ENCODE data around the gene PDLIM3. TPM values are rescaled to one million over a fixed set of nuclear protein-coding genes. Genes with fewer than 3 reads are reported as not detected.

The PDLIM3 gene
- total and polyA plus RNA-seq, 9 of the 15 experiments (the other 6 are each of a cell fraction or from before 2014, with no cell fraction given): 0.06 TPM; not detected in 8

DNA sequence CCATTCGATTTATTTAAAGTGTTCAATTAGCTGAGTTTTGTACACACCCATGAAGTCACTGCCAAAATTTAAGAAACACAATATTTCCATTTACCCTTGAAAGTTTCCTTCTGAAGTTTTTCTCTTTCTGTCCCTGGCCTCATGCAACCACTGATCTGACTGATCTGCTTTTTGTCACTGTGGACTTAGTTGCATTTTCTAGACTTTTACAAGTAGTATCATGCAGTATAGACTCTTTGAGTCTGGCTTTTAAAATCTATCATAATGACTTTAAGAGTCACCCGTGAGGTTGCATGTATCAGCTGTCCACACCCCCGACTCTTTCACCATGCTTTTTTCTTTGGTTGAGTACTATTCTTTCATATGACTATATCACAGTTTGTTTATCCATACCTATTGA, 29.0 kb upstream of the PDLIM3 start (continued):
- no peak for TF ChIP-seq HNRNPL (IDR thresholded peaks at IDR 0.05; ENCODE audit: low read depth, low read length)
- TF ChIP-seq, protein P1, sequence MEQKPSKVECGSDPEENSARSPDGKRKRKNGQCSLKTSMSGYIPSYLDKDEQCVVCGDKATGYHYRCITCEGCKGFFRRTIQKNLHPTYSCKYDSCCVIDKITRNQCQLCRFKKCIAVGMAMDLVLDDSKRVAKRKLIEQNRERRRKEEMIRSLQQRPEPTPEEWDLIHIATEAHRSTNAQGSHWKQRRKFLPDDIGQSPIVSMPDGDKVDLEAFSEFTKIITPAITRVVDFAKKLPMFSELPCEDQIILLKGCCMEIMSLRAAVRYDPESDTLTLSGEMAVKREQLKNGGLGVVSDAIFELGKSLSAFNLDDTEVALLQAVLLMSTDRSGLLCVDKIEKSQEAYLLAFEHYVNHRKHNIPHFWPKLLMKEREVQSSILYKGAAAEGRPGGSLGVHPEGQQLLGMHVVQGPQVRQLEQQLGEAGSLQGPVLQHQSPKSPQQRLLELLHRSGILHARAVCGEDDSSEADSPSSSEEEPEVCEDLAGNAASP (IDR thresholded peaks at IDR 0.05): no peak

DNA sequence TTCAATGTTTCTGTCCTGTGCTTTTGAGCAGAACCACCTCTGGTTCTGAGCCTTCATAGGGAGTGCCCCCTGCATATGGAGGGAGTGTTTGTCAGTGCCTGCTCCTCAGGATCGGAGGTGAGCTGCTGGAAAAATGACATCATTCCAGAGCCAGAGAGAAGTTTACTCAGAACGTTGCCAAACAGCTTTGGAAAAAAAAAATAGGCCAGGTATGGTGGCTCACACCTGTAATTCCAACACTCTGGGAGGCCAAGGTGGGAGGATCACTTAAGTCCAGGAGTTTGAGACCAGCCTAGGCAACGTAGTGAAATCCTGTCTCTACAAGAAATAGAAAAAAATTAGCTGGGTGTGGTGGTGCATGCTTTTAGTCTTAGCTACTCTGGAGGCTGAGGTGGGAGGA, 27.2 kb upstream of the PDLIM3 start:
- DNase-seq (ENCODE audit: extremely low read depth in 1 of 4, low spot score in 3 of 4) (no peak), FAIRE-seq (no peak), ATAC-seq (no peak)
- ChIA-PET POLR2A (no interaction called here), CTCF (ENCODE audit: low intra/inter-chr PET ratio) (no interaction called here)
- Histone ChIP-seq H3K36me3 (ENCODE audit: control insufficient read depth, insufficient read depth, low read length) (no peaks in the 10 kb centered on the region), H3K27ac (ENCODE audit: extremely low read depth, low read depth, low read length) (no peak overlapping the region), H3K9me1 (ENCODE audit: control insufficient read depth, insufficient read depth, low read length) (no peaks in the 10 kb centered on the region), H3K4me2 (ENCODE audit: insufficient read depth, low read length) (no peak overlapping the region), H3K9me3 (replicated peaks; ENCODE audit: control insufficient read depth, insufficient read depth, low read depth, low read length) (no peaks in the 10 kb centered on the region), H4K20me1 (replicated peaks; ENCODE audit: control insufficient read depth, insufficient read depth, low read length) (no peaks in the 10 kb centered on the region), H3K79me2 (ENCODE audit: control insufficient read depth, insufficient read depth, low read length) (no peaks in the 10 kb centered on the region), H3K4me1 (replicated peaks in 1 of 2; ENCODE audit: control insufficient read depth in 2 of 2, insufficient read depth in 2 of 2, low read length in 2 of 2) (peaks cover 0 to 15% of the 10 kb centered on the region in 2 experiments; a peak in 4 of 5 replicates), H3K4me3 (no peak overlapping the region), H3K9ac (ENCODE audit: insufficient read depth in 1 of 2, low read depth in 2 of 2, low read length in 2 of 2) (no peak overlapping the region), H2AFZ (ENCODE audit: low read depth, low read length) (no peak overlapping the region), H3K27me3 (ENCODE audit: control insufficient read depth in 2 of 2, insufficient read depth in 2 of 2, low read length in 2 of 2) (peaks cover 0 to 4% of the 10 kb centered on the region in 2 experiments; a peak in 1 of 5 replicates)
- in situ Hi-C loops (cut with MboI) (no loop called here), intact Hi-C loops (cut with micrococcal nuclease) (no loop called here)
- BruUV-seq (replicated peaks): no TSS peak
- WGBS (ENCODE audit: insufficient coverage, low coverage, missing lambda C conversion rate): 0% methylated on average over 2 of the region's 3 CpGs
- TF ChIP-seq, protein P2, sequence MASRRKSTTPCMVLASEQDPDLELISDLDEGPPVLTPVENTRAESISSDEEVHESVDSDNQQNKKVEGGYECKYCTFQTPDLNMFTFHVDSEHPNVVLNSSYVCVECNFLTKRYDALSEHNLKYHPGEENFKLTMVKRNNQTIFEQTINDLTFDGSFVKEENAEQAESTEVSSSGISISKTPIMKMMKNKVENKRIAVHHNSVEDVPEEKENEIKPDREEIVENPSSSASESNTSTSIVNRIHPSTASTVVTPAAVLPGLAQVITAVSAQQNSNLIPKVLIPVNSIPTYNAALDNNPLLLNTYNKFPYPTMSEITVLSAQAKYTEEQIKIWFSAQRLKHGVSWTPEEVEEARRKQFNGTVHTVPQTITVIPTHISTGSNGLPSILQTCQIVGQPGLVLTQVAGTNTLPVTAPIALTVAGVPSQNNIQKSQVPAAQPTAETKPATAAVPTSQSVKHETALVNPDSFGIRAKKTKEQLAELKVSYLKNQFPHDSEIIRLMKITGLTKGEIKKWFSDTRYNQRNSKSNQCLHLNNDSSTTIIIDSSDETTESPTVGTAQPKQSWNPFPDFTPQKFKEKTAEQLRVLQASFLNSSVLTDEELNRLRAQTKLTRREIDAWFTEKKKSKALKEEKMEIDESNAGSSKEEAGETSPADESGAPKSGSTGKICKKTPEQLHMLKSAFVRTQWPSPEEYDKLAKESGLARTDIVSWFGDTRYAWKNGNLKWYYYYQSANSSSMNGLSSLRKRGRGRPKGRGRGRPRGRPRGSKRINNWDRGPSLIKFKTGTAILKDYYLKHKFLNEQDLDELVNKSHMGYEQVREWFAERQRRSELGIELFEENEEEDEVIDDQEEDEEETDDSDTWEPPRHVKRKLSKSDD (conservative IDR thresholded peaks at IDR 0.05; ENCODE audit: low read length): no peak
- TF ChIP-seq RAD51 (IDR thresholded peaks at IDR 0.05; ENCODE audit: borderline replicate concordance, low read depth) (no peak), MEF2D (tag; conservative IDR thresholded peaks at IDR 0.05; ENCODE audit: low read depth) (no peak), TOE1 (IDR thresholded peaks at IDR 0.05; ENCODE audit: borderline replicate concordance) (no peak), TOE1 (CRISPR knock-in tag; IDR thresholded peaks at IDR 0.05; ENCODE audit: borderline replicate concordance, low read depth) (no peak), SMARCA5 (IDR thresholded peaks at IDR 0.05) (no peak), ZSCAN32 (CRISPR knock-in tag; IDR thresholded peaks at IDR 0.05) (no peak), HDAC2 (IDR thresholded peaks at IDR 0.05) (no peak), LEF1 (IDR thresholded peaks at IDR 0.05) (no peak), ETV1 (tag; conservative IDR thresholded peaks at IDR 0.05; ENCODE audit: low read depth) (no peak), RBM39 (optimal IDR thresholded peaks at IDR 0.05; ENCODE audit: low read depth, low read length) (no peak)
- TF ChIP-seq, protein P3, sequence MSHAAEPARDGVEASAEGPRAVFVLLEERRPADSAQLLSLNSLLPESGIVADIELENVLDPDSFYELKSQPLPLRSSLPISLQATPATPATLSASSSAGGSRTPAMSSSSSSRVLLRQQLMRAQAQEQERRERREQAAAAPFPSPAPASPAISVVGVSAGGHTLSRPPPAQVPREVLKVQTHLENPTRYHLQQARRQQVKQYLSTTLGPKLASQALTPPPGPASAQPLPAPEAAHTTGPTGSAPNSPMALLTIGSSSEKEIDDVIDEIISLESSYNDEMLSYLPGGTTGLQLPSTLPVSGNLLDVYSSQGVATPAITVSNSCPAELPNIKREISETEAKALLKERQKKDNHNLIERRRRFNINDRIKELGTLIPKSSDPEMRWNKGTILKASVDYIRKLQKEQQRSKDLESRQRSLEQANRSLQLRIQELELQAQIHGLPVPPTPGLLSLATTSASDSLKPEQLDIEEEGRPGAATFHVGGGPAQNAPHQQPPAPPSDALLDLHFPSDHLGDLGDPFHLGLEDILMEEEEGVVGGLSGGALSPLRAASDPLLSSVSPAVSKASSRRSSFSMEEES (CRISPR knock-in tag; IDR thresholded peaks at IDR 0.05): no peak

Data from K562 (cell line).